GM23248 (cell line): ENCODE measurements around the gene TPGS1.

ENCODE experiments used
- EZH2 ChIP-seq: fragments of 200-600 bp; sonication (generic); IDR thresholded peaks from 2 replicates; pipeline ENCODE4 v1.6.1; 2018; ENCODE audit warnings: antibody characterized with exemption, mild to moderate bottlenecking; ENCODE audit not compliant: insufficient read depth, poor library complexity, severe bottlenecking
- EZH2phosphoT487 ChIP-seq: fragments of 200-600 bp; sonication (generic); IDR thresholded peaks from 2 replicates; pipeline ENCODE4 v1.6.1; 2018; ENCODE audit warnings: antibody characterized with exemption, moderate library complexity, mild to moderate bottlenecking, low read depth; ENCODE audit not compliant: insufficient read depth

DNA sequence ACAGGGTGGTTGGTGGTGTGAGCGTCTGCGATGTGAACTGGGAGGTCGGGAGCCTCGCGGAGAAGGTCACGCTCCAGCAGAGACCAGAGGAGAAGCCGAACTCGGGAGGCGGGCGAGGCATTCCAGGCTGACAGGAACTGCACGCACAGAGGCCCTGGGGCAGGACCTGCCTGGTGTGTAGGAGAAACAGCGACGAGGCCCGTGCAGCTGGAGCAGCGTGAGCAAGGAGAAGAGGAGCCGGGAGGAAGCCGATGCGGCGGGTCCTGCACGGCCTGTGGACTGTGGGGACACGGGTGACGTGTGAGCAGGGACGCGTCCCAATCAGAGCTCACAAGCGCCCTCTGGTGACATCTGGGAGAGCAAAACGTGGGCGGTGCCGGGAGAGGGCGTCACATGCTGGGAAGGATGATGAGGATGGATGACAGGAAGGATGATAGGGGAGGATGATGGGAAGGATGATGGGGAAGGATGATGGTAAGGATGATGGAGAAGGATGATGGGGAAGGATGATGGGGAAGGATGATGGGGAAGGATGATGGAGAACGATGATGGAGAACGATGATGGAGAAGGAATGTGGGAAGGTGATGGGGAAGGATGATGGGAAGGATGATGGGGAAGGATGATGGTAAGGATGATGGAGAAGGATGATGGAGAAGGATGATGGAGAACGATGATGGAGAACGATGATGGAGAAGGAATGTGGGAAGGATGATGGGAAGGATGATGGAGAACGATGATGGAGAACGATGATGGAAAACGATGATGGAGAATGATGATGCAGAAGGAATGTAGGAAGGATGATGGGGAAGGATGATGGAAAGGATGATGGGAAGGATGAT lies 27.1 kb upstream of the TPGS1 start:
- no peak for TF ChIP-seq EZH2
- no peak for TF ChIP-seq EZH2phosphoT487
